SK-N-SH (cell line): ENCODE data around the gene NUP188.

Experiments used
- CTCF ChIP-seq: fragments of 200-600 bp; sonication (generic); IDR thresholded peaks from 2 replicates; pipeline ENCODE4 v1.6.1; 2017; ENCODE audit warnings: antibody characterized with exemption, mild to moderate bottlenecking, moderate library complexity
- JUND ChIP-seq: IDR thresholded peaks from 2 replicates; pipeline ENCODE4 v1.4.0; 2012
- MEF2A ChIP-seq: IDR thresholded peaks from 2 replicates; pipeline ENCODE4 v1.4.0; 2012; ENCODE audit warnings: low read depth, borderline replicate concordance
- NFIC ChIP-seq: IDR thresholded peaks from 2 replicates; pipeline ENCODE4 v1.4.0; 2012; ENCODE audit warnings: borderline replicate concordance
- NRF1 ChIP-seq: IDR thresholded peaks from 2 replicates; pipeline ENCODE4 v1.6.1; 2012; ENCODE audit warnings: low read depth, mild to moderate bottlenecking, low read length
- PBX3 ChIP-seq: IDR thresholded peaks from 2 replicates; pipeline ENCODE4; 2012
- POLR2AphosphoS5 ChIP-seq: IDR thresholded peaks from 2 replicates; pipeline ENCODE4 v1.6.1; 2012; ENCODE audit warnings: low read depth, low read length
- RAD21 ChIP-seq: IDR thresholded peaks from 2 replicates; pipeline ENCODE4 v1.6.1; 2012; ENCODE audit warnings: mild to moderate bottlenecking, low read length
- REST ChIP-seq: IDR thresholded peaks from 2 replicates; pipeline ENCODE4 v1.6.1; 2012; ENCODE audit warnings: mild to moderate bottlenecking, low read depth, low read length, moderate library complexity
- RFX5 ChIP-seq: IDR thresholded peaks from 2 replicates; pipeline ENCODE4 v1.6.1; 2012; ENCODE audit warnings: mild to moderate bottlenecking, improper control_type of control experiment, low read length
- RXRA ChIP-seq: IDR thresholded peaks from 2 replicates; pipeline ENCODE4 v1.4.0; 2012; ENCODE audit warnings: low read depth, mild to moderate bottlenecking, borderline replicate concordance
- SIN3A ChIP-seq: IDR thresholded peaks from 2 replicates; pipeline ENCODE4 v1.6.1; 2012; ENCODE audit warnings: low read depth, mild to moderate bottlenecking, low read length, moderate library complexity, borderline replicate concordance
- SMC3 ChIP-seq: IDR thresholded peaks from 2 replicates; pipeline ENCODE4 v1.6.1; 2012; ENCODE audit warnings: low read depth, low read length, improper control_type of control experiment

DNA sequence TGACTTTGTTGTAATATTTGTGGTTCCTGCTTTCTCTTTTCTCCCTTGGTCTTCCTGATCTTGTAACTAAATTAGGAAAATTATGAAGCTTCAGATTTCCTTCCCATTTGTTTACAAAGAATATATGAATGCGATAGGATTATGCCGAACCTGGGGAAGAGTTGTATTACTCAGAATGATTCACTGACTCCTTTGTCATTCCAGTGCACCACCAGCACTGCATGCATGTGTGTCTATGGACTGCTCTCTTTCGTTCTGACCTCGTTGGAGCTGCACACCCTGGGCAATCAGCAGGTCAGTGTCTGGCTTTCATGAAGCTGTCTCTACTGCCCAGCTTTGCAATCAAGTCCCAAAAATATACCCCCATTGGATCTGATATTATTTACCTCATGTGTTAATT, 25.5 kb downstream of the NUP188 start:
- no peak for TF ChIP-seq NFIC
- no peak for TF ChIP-seq POLR2AphosphoS5
- TF ChIP-seq CTCF, result no peak
- TF ChIP-seq REST, result no peak
- TF ChIP-seq PBX3, result no peak
- no peak for TF ChIP-seq SIN3A
- no peak; the same call in 1 of the 2 replicates for TF ChIP-seq JUND
- TF ChIP-seq SMC3, result no peak
- TF ChIP-seq RXRA, result no peak
- no peak for TF ChIP-seq RAD21
- TF ChIP-seq RFX5, result no peak
- no peak for TF ChIP-seq NRF1
- TF ChIP-seq MEF2A, result no peak
